Dedifferentiated amniotic fluid mesenchymal stem cell (primary cell): ENCODE data around the gene TREM2.

Source experiments
- DNase-seq: peaks from one replicate; pipeline ENCODE4 v3.0.0-alpha.2; 2016; ENCODE audit errors: extremely low spot score

TREM2 gene

GRCh38 chr6:41182069-41183034, 19.4 kb upstream of the TREM2 start:
- no peak for DNase-seq

- DNase-seq, result no peak
These were observed 18.6 kb upstream of the TREM2 start for GRCh38 chr6:41181566-41181965.

DNA sequence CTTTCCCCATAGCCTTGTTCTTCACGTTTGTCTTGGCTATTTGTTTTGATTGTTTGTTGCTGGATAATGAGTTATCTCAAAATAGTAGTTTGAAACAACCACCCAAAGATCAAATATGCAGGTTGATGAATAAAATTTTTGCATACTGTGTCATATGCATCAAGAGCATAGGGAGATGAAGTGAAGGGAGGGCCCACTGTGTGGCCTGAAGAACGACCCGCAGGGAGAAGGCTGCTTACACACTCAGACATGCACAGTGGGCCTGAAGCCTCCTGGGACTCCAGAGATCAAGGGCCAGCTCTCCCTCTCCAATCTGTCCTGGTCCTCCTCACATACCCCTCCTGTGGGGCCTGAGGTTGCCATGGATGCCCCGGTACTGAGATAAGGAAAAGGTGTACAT, 16.2 kb upstream of the TREM2 start:
- DNase-seq, result no peak

DNA sequence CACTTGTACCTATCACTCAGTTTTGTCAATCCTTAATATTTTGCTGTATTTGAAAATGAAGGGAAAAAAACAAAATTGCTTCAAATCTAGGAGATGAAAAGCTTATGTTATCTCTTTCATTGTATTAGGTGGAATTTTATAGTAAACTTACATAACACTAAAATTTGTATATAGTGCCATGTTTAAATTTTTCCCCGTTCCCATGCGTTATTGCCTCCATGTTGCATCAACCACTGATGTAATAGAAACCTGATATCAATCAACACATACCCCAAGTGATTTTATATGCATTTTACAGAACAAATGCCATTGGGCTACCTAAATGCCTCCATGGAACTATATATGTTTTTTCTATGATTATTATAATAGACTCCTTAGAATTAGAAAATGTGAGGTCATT, 14.8 kb upstream of the TREM2 start:
- DNase-seq, result no peak

GRCh38 chr6:41177287-41177686, 14.4 kb upstream of the TREM2 start:
- DNase-seq, result no peak

- DNase-seq, result no peak
These were observed 13.3 kb upstream of the TREM2 start for GRCh38 chr6:41176189-41176588.

DNA sequence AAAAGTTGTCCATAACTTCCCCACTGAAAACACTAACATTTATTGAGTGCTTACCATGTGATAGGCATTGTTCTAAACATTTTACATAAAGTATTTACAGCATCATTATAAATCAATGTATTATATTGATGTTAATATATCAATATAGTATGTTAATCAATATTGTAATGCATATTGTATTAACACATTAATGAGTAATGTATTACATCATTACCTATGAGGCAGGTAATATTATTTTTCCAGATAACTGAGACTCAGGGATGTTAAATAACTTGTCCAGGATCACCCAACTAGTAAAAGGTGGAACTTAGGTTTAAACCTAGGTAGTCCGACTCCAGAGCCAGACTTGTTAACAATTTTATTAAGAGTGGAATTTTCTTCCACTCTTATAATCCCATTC, 12.2 kb upstream of the TREM2 start:
- DNase-seq, result no peak

DNA sequence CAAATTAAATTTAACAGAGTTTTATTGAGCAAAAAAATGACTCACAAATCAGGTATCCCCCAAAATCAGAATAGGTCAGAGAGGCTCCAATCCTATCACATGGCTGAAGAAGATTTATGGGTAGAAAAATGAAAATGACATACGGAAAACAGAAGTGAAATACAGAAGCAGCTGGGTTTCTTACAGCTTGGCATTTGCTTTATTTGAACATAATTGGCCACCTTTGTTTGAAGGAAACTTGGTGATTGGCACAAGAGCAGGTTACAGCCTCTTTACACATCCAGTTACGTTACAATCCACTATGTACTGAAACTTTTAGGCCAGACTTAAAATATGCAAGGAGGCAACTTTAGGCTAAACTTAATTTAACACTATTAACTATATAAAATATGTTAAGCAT, 11.7 kb upstream of the TREM2 start:
- DNase-seq, result no peak

DNA sequence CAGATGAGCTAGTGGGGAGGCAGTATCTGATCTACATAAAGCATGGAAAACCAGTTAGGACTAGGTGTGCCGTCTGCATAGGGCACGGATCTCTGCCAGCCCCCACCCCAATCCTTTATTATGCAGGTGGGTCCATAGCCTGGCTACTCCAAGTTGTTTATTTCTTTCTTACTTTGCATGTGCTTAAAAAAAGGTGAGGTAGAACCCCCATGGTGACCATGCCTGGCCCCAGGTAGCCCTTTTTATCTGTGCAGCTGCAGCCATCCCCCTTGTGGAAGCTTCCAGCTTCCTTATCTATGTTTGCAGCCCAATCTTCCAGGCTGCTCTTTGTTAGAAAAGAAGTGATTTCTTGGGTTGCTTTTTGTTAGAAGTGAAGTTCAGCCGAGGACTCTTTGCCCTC, 9.0 kb upstream of the TREM2 start:
- no peak for DNase-seq

GRCh38 chr6:41170547-41171160, 7.7 kb upstream of the TREM2 start:
- DNase-seq, result no peak

- DNase-seq, result no peak
These were observed 4.5 kb upstream of the TREM2 start for GRCh38 chr6:41167173-41167963.

DNA sequence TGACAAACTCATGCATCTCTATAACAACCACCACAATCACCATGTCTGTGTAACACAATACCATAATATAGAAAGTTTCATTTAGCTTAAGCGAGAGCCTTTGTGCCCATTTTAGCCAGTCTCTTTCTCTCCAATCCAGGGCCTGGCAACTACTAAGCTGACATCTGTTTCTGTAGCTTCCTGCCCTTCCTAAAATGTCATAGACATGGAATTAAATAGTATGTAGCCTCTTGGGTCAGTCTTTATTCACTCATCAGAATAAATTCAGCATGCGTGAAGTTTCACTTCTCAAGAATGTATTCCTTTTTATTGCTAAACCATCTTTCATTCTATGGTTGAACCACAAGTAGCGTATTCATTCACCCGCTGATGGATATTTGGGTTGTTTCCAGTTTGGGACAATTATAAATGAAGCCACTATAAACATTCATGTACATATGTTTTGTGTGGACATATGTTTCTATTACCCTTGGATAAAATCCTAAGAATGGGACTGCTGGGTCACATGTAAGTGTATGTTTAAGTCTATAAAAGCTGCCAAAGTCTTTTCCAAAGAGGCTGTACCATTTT, 1.7 kb upstream of the TREM2 start:
- no peak for DNase-seq

DNA sequence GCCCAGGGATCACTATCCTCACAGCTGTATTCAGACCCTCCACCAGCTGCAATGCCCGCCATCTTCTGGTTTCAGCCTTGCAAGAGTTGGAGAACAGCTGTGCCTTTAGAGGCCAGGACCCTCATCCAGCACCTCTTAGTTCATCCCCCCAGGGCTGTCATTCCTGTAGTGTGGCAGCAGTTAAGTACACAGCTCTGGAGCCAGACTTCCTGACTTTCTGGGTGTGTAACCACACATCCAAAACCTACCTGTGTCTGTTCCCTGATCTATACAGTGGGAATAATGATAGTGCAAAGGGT, 452 bp upstream of the TREM2 start:
- no peak for DNase-seq

DNA sequence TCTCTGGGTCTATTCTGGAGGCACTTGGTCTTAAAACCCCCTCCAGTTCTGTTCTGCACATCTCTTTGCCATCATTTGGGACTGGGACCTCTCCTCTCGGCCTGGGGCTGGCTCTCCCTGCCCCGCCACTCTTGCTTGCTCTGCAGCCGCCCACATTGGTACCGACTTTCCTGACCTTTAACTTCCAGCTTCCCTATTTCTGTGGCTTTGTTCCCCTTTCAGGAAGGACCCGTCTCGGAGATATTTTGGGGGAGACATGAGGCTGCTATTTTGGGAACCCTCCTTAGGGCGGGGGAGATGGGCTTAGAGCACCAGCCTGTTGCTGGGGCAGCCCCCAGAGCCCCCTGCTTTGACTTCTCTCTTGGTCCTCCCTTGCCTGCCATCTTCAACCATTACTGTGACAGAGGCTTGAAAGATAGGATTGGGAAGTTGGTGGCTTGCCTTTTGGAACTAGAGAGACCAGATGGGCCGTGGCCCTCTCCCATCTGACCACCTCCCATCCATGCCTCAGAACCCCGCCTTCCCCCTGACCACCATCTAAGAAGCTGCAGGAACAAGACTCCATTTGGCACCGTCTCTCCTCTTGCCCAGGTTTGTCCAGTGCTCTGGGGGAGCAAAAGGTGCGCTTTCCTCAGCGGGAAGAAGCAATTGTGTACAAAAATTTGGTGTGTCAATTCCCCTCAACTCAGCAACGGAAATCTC, 914 bp downstream of the TREM2 start:
- DNase-seq, result no peak

DNA sequence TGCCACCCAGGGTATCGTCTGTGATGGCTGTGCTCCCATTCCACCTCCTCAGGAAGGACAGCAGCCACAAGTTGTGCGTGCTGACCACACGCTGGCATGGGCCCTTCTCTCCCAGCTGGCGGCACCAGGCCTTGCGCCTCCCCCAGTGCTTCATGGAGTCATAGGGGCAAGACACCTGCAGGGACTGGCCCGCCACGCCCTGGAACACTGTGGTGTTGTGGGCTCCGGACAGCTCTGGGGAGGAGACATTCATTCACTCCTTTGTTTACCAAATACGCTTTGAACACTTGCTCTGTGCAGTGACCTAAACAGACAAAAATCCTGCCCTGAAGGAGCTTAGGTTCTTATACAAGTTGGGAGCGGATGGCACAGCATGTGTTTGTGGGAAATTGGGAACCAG, 1.5 kb downstream of the TREM2 start:
- DNase-seq, result no peak

- DNase-seq, result no peak
These were observed 2.0 kb downstream of the TREM2 start for GRCh38 chr6:41160933-41161332.

DNA sequence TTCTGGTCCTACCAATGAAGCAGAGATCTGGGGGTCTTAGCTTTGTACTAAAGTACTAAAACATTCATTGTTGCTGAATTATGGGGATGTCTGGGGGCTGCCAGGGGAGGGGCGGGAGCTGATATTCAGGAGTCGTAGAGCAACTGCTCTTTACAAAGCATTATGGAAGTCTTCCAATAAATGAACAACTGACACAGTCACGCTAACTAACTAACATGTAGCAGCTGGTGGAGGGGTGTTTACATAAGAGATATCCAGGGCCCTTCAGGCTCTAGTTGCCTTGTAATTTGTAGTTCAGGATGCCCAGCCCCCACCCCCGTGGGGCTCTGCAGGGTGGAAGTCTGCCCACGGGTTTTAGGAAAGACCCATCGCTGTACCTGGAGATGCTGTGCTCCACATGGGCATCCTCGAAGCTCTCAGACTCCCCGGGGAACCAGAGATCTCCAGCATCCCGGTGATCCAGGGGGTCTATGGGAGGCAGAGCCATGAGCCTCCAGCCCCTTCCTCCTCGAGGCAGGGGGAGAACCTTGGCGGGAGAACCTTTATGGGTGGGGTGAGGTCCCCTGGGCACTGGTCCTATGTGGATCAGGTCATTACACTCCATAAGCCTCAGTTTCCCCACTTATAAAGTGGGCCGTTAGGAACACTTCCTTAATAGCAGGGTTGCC, 3.4 kb downstream of the TREM2 start:
- no peak for DNase-seq

- DNase-seq, result no peak
These were observed 5.6 kb downstream of the TREM2 start for GRCh38 chr6:41157323-41157722.

GRCh38 chr6:41156771-41157170, 6.1 kb downstream of the TREM2 start:
- DNase-seq, result no peak

DNA sequence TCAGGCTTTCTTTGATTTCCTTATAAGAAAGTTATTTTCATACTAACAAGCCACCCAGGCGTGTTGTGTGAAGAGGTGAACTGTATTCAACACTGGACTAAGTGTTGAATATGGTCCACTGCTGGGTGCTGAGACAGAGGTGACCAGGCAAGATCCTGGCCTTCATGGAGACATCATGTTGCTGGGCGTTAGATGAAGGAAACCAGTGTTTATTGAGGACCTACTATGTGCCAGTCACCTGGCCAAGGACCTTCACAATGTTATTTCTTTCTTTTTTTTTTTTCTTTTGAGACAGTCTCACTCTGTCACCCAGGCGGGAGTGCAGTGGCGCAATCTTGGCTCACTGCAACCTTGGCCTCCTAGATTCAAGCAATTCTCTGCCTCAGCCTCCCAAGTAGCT, 6.9 kb downstream of the TREM2 start:
- no peak for DNase-seq

GRCh38 chr6:41155132-41155805, 7.6 kb downstream of the TREM2 start:
- no peak for DNase-seq
